Hypothalamus (tissue), 51 donors: ENCODE measurements around the gene BORCS5.
"Not testable (repeated sequence)": the region's sequence is repeated elsewhere in the genome, so short reads cannot be mapped to it uniquely, and the experiment has no call there.

Experiments used
- DNase-seq, 51 donors: peaks; one replicate each; lab custom pipeline; 2025; lab: John Stamatoyannopoulos, UW

BORCS5 gene

DNA sequence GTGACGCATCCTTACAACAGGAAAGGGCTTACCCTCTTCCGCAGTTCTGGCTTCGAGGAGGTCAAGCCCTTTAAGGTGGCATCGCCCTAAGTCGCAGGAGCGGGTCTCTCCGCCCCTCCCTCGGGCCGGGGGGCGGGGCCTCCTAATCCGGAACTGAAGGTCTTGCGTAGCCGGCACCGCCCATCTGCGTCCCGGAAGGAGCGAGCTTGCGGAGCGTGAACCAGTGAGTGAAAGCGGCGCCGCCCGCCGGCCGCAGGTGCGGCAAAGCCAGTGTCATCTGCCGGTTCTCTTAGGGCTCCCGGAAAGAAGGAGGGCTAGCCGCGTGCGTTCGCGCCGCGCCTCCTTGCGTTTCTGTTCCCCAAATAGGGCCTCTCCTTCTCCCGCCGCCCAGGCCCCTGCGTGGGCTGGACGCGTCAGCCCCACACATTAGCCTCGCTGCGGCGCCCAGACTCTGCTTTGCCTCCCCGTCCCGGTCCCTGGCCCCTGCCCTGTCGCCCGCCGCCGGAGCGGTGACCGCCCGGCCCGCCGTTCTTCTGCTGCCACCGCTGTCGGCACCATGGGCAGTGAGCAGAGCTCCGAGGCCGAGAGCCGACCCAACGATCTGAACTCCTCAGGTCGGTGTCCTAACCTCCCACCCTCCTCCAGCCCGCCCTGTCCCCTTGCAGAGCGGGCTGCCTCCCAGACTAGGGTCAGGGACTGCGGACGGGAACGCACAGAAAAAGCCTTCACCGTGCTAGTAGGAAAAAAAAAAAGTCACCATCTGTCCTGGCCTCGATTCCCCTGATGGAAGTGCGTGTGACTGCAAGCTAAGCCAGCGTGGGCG is at the start of gene BORCS5:
Gene BORCS5, plus strand, starts transcription at position 183 of the 823 bp plus-strand sequence. Its CDS starts 374 bp downstream, at position 557.
- DNase-seq = peak; percentile 45 to 98 (median 93)

DNA sequence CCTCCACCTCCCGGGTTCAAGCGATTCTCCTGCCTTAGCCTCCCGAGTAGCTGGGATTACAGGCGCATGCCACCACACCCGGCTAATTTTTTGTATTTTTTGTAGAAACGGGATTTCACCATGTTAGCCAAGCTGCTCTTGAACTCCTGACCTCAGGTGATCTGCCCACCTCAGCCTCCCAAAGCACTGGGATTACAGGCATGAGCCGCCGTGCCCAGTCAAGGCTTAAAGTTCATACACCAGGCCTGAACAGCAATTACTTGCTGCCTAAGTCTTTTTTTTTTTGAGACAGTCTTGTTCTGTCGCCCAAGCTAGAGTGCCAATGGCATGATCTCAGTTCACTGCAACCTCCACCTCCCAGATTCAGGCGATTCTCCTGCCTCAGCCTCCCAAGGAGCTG is 46.2 kb upstream of the BORCS5 start:
- DNase-seq = not testable (repeated sequence)

DNA sequence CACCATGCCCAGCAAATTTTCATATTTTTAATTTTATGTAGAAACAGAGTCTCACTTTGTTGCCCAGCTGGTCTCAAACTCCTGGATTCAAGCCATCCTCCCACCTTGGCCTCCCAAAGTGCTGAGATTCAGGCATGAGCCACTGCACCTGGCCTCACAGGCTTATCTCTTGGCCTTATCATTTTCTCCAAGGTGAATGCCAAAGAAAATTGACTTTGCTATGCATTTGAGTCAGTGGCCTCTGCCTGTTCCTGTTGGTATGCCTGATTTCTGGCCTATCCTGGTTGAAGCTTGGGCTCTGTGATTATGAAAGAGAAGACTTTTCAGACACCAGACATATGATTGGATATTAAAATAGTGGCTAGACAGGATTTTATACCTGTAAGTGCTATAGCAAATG is 41.0 kb upstream of the BORCS5 start:
- no peak for DNase-seq

DNA sequence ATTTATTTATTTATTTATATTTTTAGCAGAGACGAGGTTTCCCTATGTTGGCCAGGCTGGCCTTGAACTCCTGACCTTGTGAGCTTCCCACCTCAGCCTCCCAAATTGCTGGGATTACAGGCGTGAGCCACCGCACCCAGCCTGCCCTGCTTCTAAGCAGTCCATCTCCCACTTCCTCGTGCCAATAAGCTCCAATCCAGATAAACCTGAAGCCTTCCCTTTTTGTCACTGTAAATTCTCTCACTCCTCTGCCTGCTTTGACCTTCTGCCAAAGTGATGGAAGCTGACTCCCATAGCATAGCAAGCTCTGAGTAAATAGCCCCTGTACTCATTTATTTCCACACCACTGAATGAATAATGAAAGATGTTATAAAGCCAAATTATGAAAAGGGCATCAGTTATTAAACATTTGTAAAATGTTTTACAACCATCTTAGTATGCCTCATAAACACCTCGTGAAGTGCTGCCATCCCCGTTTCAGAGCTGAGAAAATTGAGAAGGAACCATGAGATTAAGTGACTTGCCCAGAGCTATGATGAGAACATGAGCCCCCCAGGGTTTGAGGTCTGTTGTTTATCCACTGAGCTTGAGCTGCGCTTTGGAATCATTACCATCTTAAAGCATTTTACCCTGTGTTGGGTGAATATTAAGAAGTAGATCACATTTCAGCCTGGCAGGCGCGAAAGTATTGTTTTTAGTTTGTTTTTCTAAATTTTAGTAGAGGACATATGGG is 37.3 kb upstream of the BORCS5 start:
- DNase-seq = peak in 1 of 51 donors; percentile 9

- no peak for DNase-seq
Observed at GRCh38 chr12:12323118-12323517, 33.8 kb upstream of the BORCS5 start.

DNA sequence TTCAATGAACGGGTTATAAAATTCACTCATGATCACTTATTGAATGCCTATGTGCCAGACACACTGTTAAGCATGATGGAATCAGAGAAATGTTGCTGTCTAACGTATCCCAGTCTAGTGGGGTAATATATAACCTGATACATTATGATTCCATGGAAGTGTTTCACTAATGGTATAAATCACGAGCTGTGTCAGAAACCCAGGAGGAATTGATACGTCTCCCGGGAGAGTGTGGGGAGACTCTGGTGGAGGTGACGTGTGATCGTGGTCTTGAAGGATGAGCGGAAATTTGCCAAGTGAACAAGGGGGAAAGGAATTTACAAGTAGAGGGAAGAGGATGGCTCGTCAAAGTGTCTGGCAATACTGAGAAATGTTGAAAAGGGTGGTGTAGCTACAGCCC is 33.3 kb upstream of the BORCS5 start:
- DNase-seq = no peak

GRCh38 chr12:12326262-12326661 is 30.6 kb upstream of the BORCS5 start:
- no peak for DNase-seq

DNA sequence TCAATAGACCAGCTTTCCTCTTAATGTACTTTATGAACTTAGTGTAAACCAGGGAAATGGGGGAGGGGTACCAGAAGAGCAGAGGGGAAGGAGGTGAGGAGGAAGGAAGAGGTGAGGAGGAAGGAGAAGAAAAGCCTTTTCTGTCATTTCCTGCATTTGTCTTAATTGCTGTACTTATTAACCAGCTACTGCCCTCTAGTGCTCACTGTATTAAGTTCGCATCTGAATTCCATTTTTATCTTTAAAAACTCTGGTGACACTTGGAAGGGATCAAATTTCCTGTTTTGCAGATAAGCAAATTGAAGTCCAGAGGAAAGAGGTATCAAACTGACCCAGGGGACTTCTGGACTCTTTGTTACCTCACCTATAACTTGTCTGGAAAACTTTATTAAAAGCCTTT is 29.1 kb upstream of the BORCS5 start:
- DNase-seq = peak in 4 of 51 donors; percentile 1 to 45 (median 14)

DNA sequence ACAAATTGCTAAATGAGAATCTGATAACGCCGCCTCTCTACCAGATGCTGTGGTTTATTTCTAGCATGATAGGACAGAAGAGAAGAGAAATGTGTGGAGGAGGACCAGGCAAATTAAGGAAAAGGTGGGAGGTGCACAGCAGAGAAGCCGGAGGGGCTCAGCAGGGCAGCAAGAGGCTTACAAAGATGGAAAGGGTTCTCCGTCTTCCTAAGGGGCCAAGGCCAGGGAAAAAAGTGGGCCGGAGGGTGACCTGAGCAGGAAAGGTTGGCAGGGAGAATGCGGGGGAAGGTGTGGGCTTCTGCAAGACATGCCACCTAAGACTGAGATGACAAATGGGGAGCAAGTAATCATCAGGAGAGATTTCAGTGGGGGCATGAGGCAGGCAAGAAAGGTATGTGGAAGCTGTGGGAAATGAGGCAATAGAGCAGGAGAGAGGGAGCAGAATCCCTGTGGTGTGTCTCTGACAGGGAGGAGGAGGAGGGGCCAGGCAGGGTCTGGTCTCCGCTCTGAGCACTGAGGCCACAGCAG is 25.6 kb upstream of the BORCS5 start:
- DNase-seq = peak in 2 of 51 donors; percentile 27 to 49

DNA sequence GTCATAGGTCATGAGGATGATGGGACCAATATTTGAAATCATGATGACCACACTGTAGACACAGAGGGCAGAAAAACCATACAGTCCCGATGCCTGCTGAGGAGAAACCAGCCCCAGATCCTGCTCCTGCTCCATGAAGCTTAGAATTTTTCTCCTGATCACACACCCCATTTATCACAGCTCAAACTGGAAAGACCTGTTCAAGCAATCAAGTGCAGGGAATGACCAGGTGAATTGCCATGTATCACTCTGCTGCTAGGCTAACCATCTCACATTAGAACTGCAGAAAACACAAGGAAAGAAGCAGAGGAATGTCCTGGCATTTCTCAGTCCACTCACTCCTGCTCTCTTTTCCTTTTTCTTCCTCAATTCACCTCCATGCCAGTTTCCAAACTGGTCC is 25.0 kb upstream of the BORCS5 start:
- no peak for DNase-seq

- peak in 1 of 51 donors; percentile 10 for DNase-seq
Observed at GRCh38 chr12:12333407-12334366, 23.2 kb upstream of the BORCS5 start.

- DNase-seq = peak in 23 of 51 donors; percentile 1 to 51 (median 15)
Observed at GRCh38 chr12:12334367-12335040, 22.4 kb upstream of the BORCS5 start.

DNA sequence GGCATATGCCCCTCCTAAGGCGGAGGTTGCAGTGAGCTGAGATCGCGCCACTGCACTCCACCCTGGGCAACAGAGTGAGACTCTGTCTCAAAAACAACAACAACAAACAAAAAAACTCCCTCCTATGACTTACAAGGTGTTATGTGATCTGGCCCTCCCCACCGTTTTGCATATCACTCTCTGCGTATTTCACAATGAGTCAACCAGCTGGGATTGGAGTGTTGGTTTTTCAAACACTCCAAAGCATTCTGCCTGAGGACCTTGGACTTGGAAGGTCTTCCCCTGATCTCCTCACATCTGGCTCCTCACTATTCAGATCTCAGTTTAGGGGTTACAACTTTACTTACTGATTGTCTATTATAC is 20.8 kb upstream of the BORCS5 start:
- no peak for DNase-seq

GRCh38 chr12:12336511-12336910 is 20.4 kb upstream of the BORCS5 start:
- no peak for DNase-seq

- no peak for DNase-seq
Observed at GRCh38 chr12:12338527-12339168, 18.2 kb upstream of the BORCS5 start.

- peak in 45 of 51 donors; percentile 15 to 76 (median 47) for DNase-seq
Observed at GRCh38 chr12:12349711-12350665, 6.9 kb upstream of the BORCS5 start, which contains the start of gene MANSC1. MANSC1 (minus strand) TSS chr12:12350242; CDS start chr12:12343314, 6,928 bp downstream.

GRCh38 chr12:12350868-12351463 is 5.9 kb upstream of the BORCS5 start:
- DNase-seq = peak in 1 of 51 donors; percentile 12
